ENCODE data around the gene OR5T3.
"Not testable (repeated sequence)": the region's sequence is repeated elsewhere in the genome, so short reads cannot be mapped to it uniquely, and the experiment has no call there.

- TF ChIP-seq CTCF (IDR thresholded peaks at IDR 0.05; ENCODE audit: insufficient read depth, low read length, poor library complexity, severe bottlenecking); EZH2phosphoT487 (conservative IDR thresholded peaks at IDR 0.05; ENCODE audit: low read length): not testable (repeated sequence)
These were observed 32.3 kb upstream of the OR5T3 start for GRCh38 chr11:56219735-56220134.
